SK-N-SH treated with all-trans-retinoic acid at 6 μM for 48 hours (cell line): Measurements from ENCODE around the gene ARHGAP25.

Experiments used
- ATAC-seq: fragments of 200-7000 bp; cut with Tn5 transposase; 3 replicates; pipeline ENCODE4 v1.9.1; 2020; ENCODE audit warnings: mild to moderate bottlenecking, moderate library complexity
- ARNTL ChIP-seq: fragments of 450-650 bp; formaldehyde crosslinking; IDR thresholded peaks from 2 replicates; pipeline ENCODE4 v1.5.0; 2020; ENCODE audit warnings: low read depth, mild to moderate bottlenecking, moderate library complexity, borderline replicate concordance
- BACH2 ChIP-seq: fragments of 250-450 bp; sonication (Bioruptor Pico); IDR thresholded peaks from 2 replicates; pipeline ENCODE4 v1.9.0; 2021; ENCODE audit warnings: mild to moderate bottlenecking, borderline replicate concordance
- CSDC2 ChIP-seq: fragments of 250-450 bp; sonication (Bioruptor Pico); IDR thresholded peaks from 2 replicates; pipeline ENCODE4 v1.5.0; 2020; ENCODE audit warnings: mild to moderate bottlenecking, moderate library complexity
- ESRRG ChIP-seq: fragments of 250-450 bp; sonication (Bioruptor Pico); IDR thresholded peaks from 2 replicates; pipeline ENCODE4 v1.6.1; 2021; ENCODE audit warnings: mild to moderate bottlenecking
- GLIS3 ChIP-seq: fragments of 250-450 bp; sonication (Bioruptor Pico); IDR thresholded peaks from 2 replicates; pipeline ENCODE4 v1.5.0; 2020; ENCODE audit warnings: mild to moderate bottlenecking, moderate library complexity
- ISL1 ChIP-seq: fragments of 250-450 bp; sonication (Bioruptor Pico); IDR thresholded peaks from 2 replicates; pipeline ENCODE4 v2.1.2; 2022; ENCODE audit warnings: mild to moderate bottlenecking, moderate library complexity
- OSR1 ChIP-seq: fragments of 250-450 bp; sonication (Bioruptor Pico); IDR thresholded peaks from 2 replicates; pipeline ENCODE4 v1.8.0; 2022; ENCODE audit warnings: moderate library complexity, mild to moderate bottlenecking, inconsistent platforms
- PATZ1 ChIP-seq: fragments of 250-450 bp; sonication (Bioruptor Pico); IDR thresholded peaks from 2 replicates; pipeline ENCODE4 v1.8.0; 2020; ENCODE audit warnings: mild to moderate bottlenecking, moderate library complexity, borderline replicate concordance
- PPARA ChIP-seq: fragments of 250-450 bp; sonication (Bioruptor Pico); IDR thresholded peaks from 2 replicates; pipeline ENCODE4 v1.5.0; 2020; ENCODE audit warnings: mild to moderate bottlenecking, borderline replicate concordance
- RARB ChIP-seq: fragments of 250-450 bp; sonication (Bioruptor Pico); IDR thresholded peaks from 2 replicates; pipeline ENCODE4 v1.8.0; 2021; ENCODE audit warnings: mild to moderate bottlenecking, moderate library complexity
- SNAI2 ChIP-seq: fragments of 250-450 bp; sonication (Bioruptor Pico); IDR thresholded peaks from 2 replicates; pipeline ENCODE4 v1.5.0; 2020; ENCODE audit warnings: mild to moderate bottlenecking, moderate library complexity
- TCF4 ChIP-seq: fragments of 250-450 bp; sonication (Bioruptor Pico); IDR thresholded peaks from 2 replicates; pipeline ENCODE4 v1.8.0; 2021; ENCODE audit warnings: mild to moderate bottlenecking, moderate library complexity, borderline replicate concordance
- TOX ChIP-seq: fragments of 250-450 bp; sonication (Bioruptor Pico); IDR thresholded peaks from 2 replicates; pipeline ENCODE4 v1.8.0; 2021; ENCODE audit warnings: mild to moderate bottlenecking, moderate library complexity, borderline replicate concordance
- TSHZ2 ChIP-seq: fragments of 250-450 bp; sonication (Bioruptor Pico); IDR thresholded peaks from 2 replicates; pipeline ENCODE4 v1.5.0; 2020; ENCODE audit warnings: mild to moderate bottlenecking, moderate library complexity
- ZC3H10 ChIP-seq: fragments of 250-450 bp; sonication (Bioruptor Pico); IDR thresholded peaks from 2 replicates; pipeline ENCODE4 v1.5.1; 2021; ENCODE audit warnings: mild to moderate bottlenecking, moderate library complexity
- ZFP3 ChIP-seq: fragments of 250-450 bp; sonication (Bioruptor Pico); IDR thresholded peaks from 2 replicates; pipeline ENCODE4 v1.5.0; 2020; ENCODE audit warnings: mild to moderate bottlenecking, moderate library complexity
- ZFP30 ChIP-seq: fragments of 450-650 bp; formaldehyde crosslinking; IDR thresholded peaks from 2 replicates; pipeline ENCODE4 v1.5.0; 2022; ENCODE audit warnings: mild to moderate bottlenecking, moderate library complexity
- ZNF565 ChIP-seq: fragments of 450-650 bp; formaldehyde crosslinking; conservative IDR thresholded peaks from 2 replicates; pipeline ENCODE4 v1.5.0; 2020; ENCODE audit warnings: low read depth, mild to moderate bottlenecking, moderate library complexity
- ZNF8 ChIP-seq: fragments of 450-650 bp; formaldehyde crosslinking; IDR thresholded peaks from 2 replicates; pipeline ENCODE4 v1.5.0; 2020; ENCODE audit warnings: mild to moderate bottlenecking, moderate library complexity
- TF ChIP-seq, protein P1 (sequence below): fragments of 250-450 bp; sonication (Bioruptor Pico); IDR thresholded peaks from 2 replicates; pipeline ENCODE4 v1.5.1; 2020; ENCODE audit warnings: low read depth, mild to moderate bottlenecking, moderate library complexity
- TF ChIP-seq, protein P2 (sequence below): fragments of 250-450 bp; sonication (Bioruptor Pico); IDR thresholded peaks from 2 replicates; pipeline ENCODE4 v1.5.1; 2021; ENCODE audit warnings: mild to moderate bottlenecking, moderate library complexity

The ARHGAP25 gene

GRCh38 chr2:68790600-68790999 lies 56.0 kb downstream of the ARHGAP25 start:
- TF ChIP-seq ZNF565 (CRISPR knock-in tag) (no peak), ZFP30 (no peak)
- no peak for ATAC-seq

GRCh38 chr2:68791914-68792313 lies 57.3 kb downstream of the ARHGAP25 start:
- ATAC-seq: no peak
- TF ChIP-seq GLIS3 (CRISPR knock-in tag) (no peak), ZFP3 (CRISPR knock-in tag) (no peak), ESRRG (CRISPR knock-in tag) (no peak), SNAI2 (no peak), ISL1 (CRISPR knock-in tag) (no peak)
- TF ChIP-seq, protein P1, sequence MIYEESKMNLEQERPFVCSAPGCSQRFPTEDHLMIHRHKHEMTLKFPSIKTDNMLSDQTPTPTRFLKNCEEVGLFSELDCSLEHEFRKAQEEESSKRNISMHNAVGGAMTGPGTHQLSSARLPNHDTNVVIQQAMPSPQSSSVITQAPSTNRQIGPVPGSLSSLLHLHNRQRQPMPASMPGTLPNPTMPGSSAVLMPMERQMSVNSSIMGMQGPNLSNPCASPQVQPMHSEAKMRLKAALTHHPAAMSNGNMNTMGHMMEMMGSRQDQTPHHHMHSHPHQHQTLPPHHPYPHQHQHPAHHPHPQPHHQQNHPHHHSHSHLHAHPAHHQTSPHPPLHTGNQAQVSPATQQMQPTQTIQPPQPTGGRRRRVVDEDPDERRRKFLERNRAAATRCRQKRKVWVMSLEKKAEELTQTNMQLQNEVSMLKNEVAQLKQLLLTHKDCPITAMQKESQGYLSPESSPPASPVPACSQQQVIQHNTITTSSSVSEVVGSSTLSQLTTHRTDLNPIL (CRISPR knock-in tag): no peak
- TF ChIP-seq, protein P2, sequence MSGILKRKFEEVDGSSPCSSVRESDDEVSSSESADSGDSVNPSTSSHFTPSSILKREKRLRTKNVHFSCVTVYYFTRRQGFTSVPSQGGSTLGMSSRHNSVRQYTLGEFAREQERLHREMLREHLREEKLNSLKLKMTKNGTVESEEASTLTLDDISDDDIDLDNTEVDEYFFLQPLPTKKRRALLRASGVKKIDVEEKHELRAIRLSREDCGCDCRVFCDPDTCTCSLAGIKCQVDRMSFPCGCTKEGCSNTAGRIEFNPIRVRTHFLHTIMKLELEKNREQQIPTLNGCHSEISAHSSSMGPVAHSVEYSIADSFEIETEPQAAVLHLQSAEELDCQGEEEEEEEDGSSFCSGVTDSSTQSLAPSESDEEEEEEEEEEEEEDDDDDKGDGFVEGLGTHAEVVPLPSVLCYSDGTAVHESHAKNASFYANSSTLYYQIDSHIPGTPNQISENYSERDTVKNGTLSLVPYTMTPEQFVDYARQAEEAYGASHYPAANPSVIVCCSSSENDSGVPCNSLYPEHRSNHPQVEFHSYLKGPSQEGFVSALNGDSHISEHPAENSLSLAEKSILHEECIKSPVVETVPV (CRISPR knock-in tag): no peak

DNA sequence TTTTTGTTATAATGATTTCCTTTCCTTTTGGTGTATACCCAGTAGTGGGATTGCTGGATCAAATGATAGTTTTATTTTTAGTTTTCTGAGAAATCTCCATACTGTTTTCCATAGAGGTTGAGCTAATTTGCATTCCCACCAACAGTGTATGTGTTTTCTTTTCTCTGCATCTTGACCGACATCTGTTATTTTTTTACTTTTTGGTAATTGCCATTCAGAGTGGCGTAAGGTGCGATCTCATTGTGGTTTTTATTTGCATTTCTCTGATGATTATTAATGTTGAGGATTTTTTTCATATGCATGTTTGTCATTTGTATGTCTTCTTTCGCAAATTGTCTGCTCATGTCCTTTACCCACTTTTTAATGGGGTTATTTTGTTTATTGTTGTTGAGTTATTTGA lies 58.1 kb downstream of the ARHGAP25 start:
- TF ChIP-seq SNAI2 (no peak), PPARA (CRISPR knock-in tag) (no peak), ZNF565 (CRISPR knock-in tag) (no peak), CSDC2 (no peak), ZFP30 (no peak), ZC3H10 (CRISPR knock-in tag) (no peak), BACH2 (CRISPR knock-in tag) (no peak), ZFP3 (CRISPR knock-in tag) (no peak), ARNTL (CRISPR knock-in tag) (no peak)
- TF ChIP-seq, protein P1 (CRISPR knock-in tag): no peak
- ATAC-seq: no peak

DNA sequence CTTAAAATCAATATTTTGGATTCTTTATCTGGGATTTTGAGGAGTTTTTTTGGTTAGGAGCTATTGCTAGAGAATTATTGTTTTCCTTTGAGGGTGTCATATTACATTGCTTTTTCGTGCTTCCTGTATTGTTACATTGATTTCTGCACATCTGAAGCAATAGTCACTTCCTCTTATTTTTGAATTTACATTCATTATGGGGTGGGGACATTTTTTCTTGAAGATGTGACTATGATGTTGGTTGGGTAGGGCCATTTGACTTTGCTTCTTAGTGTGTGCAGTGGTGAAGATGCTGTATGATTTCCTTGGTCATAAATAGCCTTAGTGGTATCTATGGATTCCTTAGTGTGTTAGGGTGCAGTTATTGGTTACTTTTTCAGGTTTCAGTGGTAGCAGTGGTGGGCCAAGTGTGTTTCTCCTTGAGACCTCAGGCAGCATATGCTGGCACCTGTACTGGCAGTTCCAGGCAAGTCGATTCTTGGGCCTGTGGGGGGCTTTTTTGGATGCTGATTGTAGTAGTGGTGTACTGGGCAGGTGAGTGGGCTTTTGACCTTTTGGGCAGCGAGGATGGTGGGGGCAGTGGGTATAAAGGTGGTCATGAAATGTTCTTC lies 61.8 kb downstream of the ARHGAP25 start:
- ATAC-seq: no peak
- TF ChIP-seq ZNF565 (CRISPR knock-in tag) (no peak), GLIS3 (CRISPR knock-in tag) (no peak), TSHZ2 (CRISPR knock-in tag) (no peak), ZFP30 (no peak), PPARA (CRISPR knock-in tag) (no peak), ZNF8 (CRISPR knock-in tag) (no peak), OSR1 (CRISPR knock-in tag) (no peak), RARB (no peak), ZFP3 (CRISPR knock-in tag) (no peak), ZC3H10 (CRISPR knock-in tag) (no peak), TCF4 (CRISPR knock-in tag) (no peak), CSDC2 (no peak), SNAI2 (no peak), TOX (CRISPR knock-in tag) (no peak), PATZ1 (CRISPR knock-in tag) (no peak)
- TF ChIP-seq, protein P1 (CRISPR knock-in tag): no peak
